HG02884 (cell line): Measurements from ENCODE around the gene ZNF496.

Experiments used
- ATAC-seq: cut with Tn5 transposase; IDR thresholded peaks from one replicate; pipeline ENCODE4 v1.9.1; 2021; ENCODE audit warnings: mild to moderate bottlenecking, moderate library complexity; ENCODE audit not compliant: unreplicated experiment

ZNF496 gene

GRCh38 chr1:247330548-247331171 lies 1.0 kb downstream of the ZNF496 start:
- ATAC-seq = no peak

GRCh38 chr1:247329097-247329617 lies 2.5 kb downstream of the ZNF496 start:
- no peak for ATAC-seq

- no peak for ATAC-seq
Observed at GRCh38 chr1:247328311-247328710, 3.4 kb downstream of the ZNF496 start.

GRCh38 chr1:247326411-247327130 lies 5.1 kb downstream of the ZNF496 start:
- ATAC-seq = no peak

- no peak for ATAC-seq
Observed at GRCh38 chr1:247324923-247325322, 6.7 kb downstream of the ZNF496 start.

GRCh38 chr1:247324204-247324787 lies 7.4 kb downstream of the ZNF496 start:
- ATAC-seq = no peak

- no peak for ATAC-seq
Observed at GRCh38 chr1:247322849-247323586, 8.6 kb downstream of the ZNF496 start.

- no peak for ATAC-seq
Observed at GRCh38 chr1:247322442-247322841, 9.2 kb downstream of the ZNF496 start.

- ATAC-seq = no peak
Observed at GRCh38 chr1:247317702-247318101, 14.0 kb downstream of the ZNF496 start.

- ATAC-seq = no peak
Observed at GRCh38 chr1:247316590-247317197, 15.0 kb downstream of the ZNF496 start.

GRCh38 chr1:247304031-247304430 lies 27.6 kb downstream of the ZNF496 start:
- ATAC-seq = no peak

GRCh38 chr1:247303216-247303615 lies 28.5 kb downstream of the ZNF496 start:
- no peak for ATAC-seq

GRCh38 chr1:247301176-247301540 lies 30.5 kb downstream of the ZNF496 start:
- no peak for ATAC-seq

- no peak for ATAC-seq
Observed at GRCh38 chr1:247300491-247301175, 31.0 kb downstream of the ZNF496 start.

- ATAC-seq = no peak
Observed at GRCh38 chr1:247299723-247300381, 31.8 kb downstream of the ZNF496 start.

GRCh38 chr1:247298701-247299100 lies 33.0 kb downstream of the ZNF496 start:
- ATAC-seq = no peak

- no peak for ATAC-seq
Observed at GRCh38 chr1:247298124-247298481, 33.6 kb downstream of the ZNF496 start.

- no peak for ATAC-seq
Observed at GRCh38 chr1:247297263-247298123, 34.2 kb downstream of the ZNF496 start.

GRCh38 chr1:247296599-247297180 lies 35.0 kb downstream of the ZNF496 start:
- no peak for ATAC-seq
